CD14-positive monocyte (primary cell): Measurements from ENCODE around the gene KIRREL3. TPM values are rescaled to one million over a fixed set of nuclear protein-coding genes. Genes with fewer than 3 reads are reported as not detected.
A peak's percentile ranks its signal among the peaks of the same experiment; 100 is the strongest.

ENCODE experiments used
- DNase-seq, 3 donors: peaks; one replicate each; pipeline ENCODE4 v3.0.0-alpha.2; 2011 to 2022
- H2AFZ ChIP-seq: 2 replicates; pipeline ENCODE4 v1.6.0; 2012; ENCODE audit warnings: mild to moderate bottlenecking, low read depth, low read length, inconsistent platforms; ENCODE audit not compliant: insufficient read depth, poor library complexity, severe bottlenecking
- H3K27ac ChIP-seq, 2 donors: 1 replicate in 1 of 2; 2 replicates in 1 of 2; pipeline ENCODE4 v1.5.1; 2012 to 2013; ENCODE audit warnings: low read length in 2 of 2, control low read depth in 1 of 2, inconsistent platforms in 1 of 2, low read depth in 1 of 2, mild to moderate bottlenecking in 1 of 2
- H3K27me3 ChIP-seq, 2 donors: one replicate each; pipeline versions ENCODE4 v1.6.0 to v1.6.1; 2011 to 2013; ENCODE audit warnings: low read length in 2 of 2; ENCODE audit not compliant: control insufficient read depth in 2 of 2, insufficient read depth in 2 of 2
- H3K36me3 ChIP-seq, 2 donors: replicated peaks in 1 of 2; 1 replicate in 1 of 2; 2 replicates in 1 of 2; pipeline versions ENCODE4 v1.5.1 to v1.6.1; 2012 to 2013; ENCODE audit warnings: low read length in 2 of 2, control low read depth in 1 of 2, inconsistent platforms in 1 of 2, mild to moderate bottlenecking in 1 of 2; ENCODE audit not compliant: insufficient read depth in 2 of 2, control insufficient read depth in 1 of 2
- H3K4me1 ChIP-seq, 2 donors: 1 replicate in 1 of 2; 2 replicates in 1 of 2; pipeline versions ENCODE4 v1.5.1 to v1.6.1; 2012 to 2013; ENCODE audit warnings: low read length in 2 of 2, control low read depth in 1 of 2, inconsistent platforms in 1 of 2, mild to moderate bottlenecking in 1 of 2, moderate library complexity in 1 of 2; ENCODE audit not compliant: insufficient read depth in 2 of 2, control insufficient read depth in 1 of 2
- H3K4me2 ChIP-seq: replicated peaks from 2 replicates; pipeline ENCODE3; 2012; ENCODE audit warnings: low read length, moderate library complexity, mild to moderate bottlenecking; ENCODE audit not compliant: poor library complexity, severe bottlenecking; ENCODE audit errors: extremely low read depth
- H3K4me3 ChIP-seq, 3 experiments: fragments of 200-600 bp in 1 of 3; sonication (generic) in 1 of 3; replicated peaks in 1 of 3; 1 replicate in 2 of 3; 2 replicates in 1 of 3; pipeline ENCODE4 v1.5.1; 2011 to 2013; ENCODE audit warnings: low read length in 3 of 3, mild to moderate bottlenecking in 3 of 3, control low read depth in 2 of 3, low read depth in 2 of 3, inconsistent platforms in 1 of 3, moderate library complexity in 1 of 3
- H3K79me2 ChIP-seq: 2 replicates; pipeline ENCODE4 v1.6.0; 2012; ENCODE audit warnings: mild to moderate bottlenecking, control low read depth, inconsistent platforms, low read length, moderate library complexity; ENCODE audit not compliant: insufficient read depth
- H3K9ac ChIP-seq: 2 replicates; pipeline ENCODE4 v1.6.0; 2017; ENCODE audit warnings: low read length, mild to moderate bottlenecking; ENCODE audit not compliant: insufficient read depth, poor library complexity, severe bottlenecking
- H3K9me3 ChIP-seq, 2 donors: replicated peaks in 1 of 2; 1 replicate in 1 of 2; 2 replicates in 1 of 2; pipeline versions ENCODE4 v1.5.1 to v1.6.1; 2012 to 2013; ENCODE audit warnings: low read length in 2 of 2, control low read depth in 1 of 2; ENCODE audit not compliant: control insufficient read depth in 1 of 2, insufficient read depth in 1 of 2
- H4K20me1 ChIP-seq: 2 replicates; pipeline ENCODE4 v1.6.0; 2012; ENCODE audit warnings: mild to moderate bottlenecking, low read length, control low read depth, moderate library complexity; ENCODE audit not compliant: insufficient read depth
- H3K27ac Mint-ChIP-seq, 7 donors: one replicate each; pipeline ENCODE4 v1.8.0; 2020; ENCODE audit warnings: mild to moderate bottlenecking in 7 of 7, mixed read lengths in 7 of 7, moderate library complexity in 6 of 7, inconsistent platforms in 2 of 7
- H3K27me3 Mint-ChIP-seq, 3 donors: one replicate each; pipeline ENCODE4 v1.8.0; 2021 to 2022; ENCODE audit warnings: low read depth in 3 of 3, mild to moderate bottlenecking in 3 of 3, mixed read lengths in 3 of 3, moderate library complexity in 3 of 3, inconsistent platforms in 1 of 3
- H3K36me3 Mint-ChIP-seq, 2 donors: one replicate each; pipeline ENCODE4 v1.8.0; 2020; ENCODE audit warnings: mixed read lengths in 2 of 2, inconsistent platforms in 1 of 2, mild to moderate bottlenecking in 1 of 2
- H3K4me1 Mint-ChIP-seq: one replicate; pipeline ENCODE4 v1.8.0; 2020; ENCODE audit warnings: mild to moderate bottlenecking, mixed read lengths
- H3K4me3 Mint-ChIP-seq, 2 donors: one replicate each; pipeline ENCODE4 v1.8.0; 2020; ENCODE audit warnings: mild to moderate bottlenecking in 2 of 2, mixed read lengths in 2 of 2, moderate library complexity in 1 of 2
- H3K9me3 Mint-ChIP-seq, 7 donors: one replicate each; pipeline ENCODE4 v1.8.0; 2020 to 2022; ENCODE audit warnings: mixed read lengths in 7 of 7, mild to moderate bottlenecking in 6 of 7, moderate library complexity in 6 of 7, inconsistent platforms in 2 of 7
- CTCF ChIP-seq: fragments of 200-600 bp; IDR thresholded peaks from one replicate; pipeline ENCODE4 v1.8.0; 2022; ENCODE audit warnings: antibody characterized with exemption, mild to moderate bottlenecking
- WGBS: methylation state at CpG from one replicate; pipeline ENCODE4 v1.1.5; 2013; ENCODE audit warnings: missing lambda C conversion rate; ENCODE audit not compliant: insufficient coverage; 5-methylcytosine and 5-hydroxymethylcytosine counted together
- intact Hi-C, 2 donors: fragments of 100-400 bp; cut with micrococcal nuclease; formaldehyde crosslinking; loops; one replicate each; pipeline versions ENCODE4 v1.15.0 to v1.15.1; 2023
- polyA plus RNA-seq, 3 donors: library from polyadenylated mRNA; depleted of rRNA in 1 of 3; unstranded in 2 of 3; stranded (reverse) in 1 of 3; fragments of 300-500 nt in 2 of 3; fragments of >200 nt in 1 of 3; fragmentation: Illumina TruSeq in 2 of 3; gene quantifications; 1 replicate in 2 of 3; 2 replicates in 1 of 3; pipeline ENCODE4 v1.2.3, GENCODE V29; 2012 to 2021

Gene KIRREL3
- polyA plus RNA-seq, 3 donors = not detected

DNA sequence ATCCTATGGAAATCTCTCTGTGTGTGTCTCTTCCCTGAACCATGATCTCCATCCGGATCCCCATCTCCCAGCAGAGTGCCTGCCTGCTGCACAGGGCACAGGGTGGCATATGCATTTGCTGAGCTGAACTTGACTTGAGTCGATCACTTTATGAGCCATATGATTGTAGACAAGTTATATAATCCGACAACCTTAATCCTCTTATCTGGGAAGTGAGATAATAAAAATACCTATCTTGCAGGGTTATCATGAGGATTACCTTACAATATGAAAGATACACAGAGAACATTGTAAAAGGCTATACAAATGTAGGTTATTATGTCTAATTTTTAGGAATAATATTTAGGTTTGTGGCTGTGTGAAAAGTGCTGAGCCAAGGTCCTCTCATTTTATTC lies 520.6 kb downstream of the KIRREL3 start:
- Histone ChIP-seq H3K4me2 (no peak overlapping the region), H3K36me3 (no peaks in the 10 kb centered on the region), H3K27me3 (no peaks in the 10 kb centered on the region), H3K9ac (no peak overlapping the region), H3K79me2 (no peaks in the 10 kb centered on the region), H3K9me3 (no peaks in the 10 kb centered on the region), H4K20me1 (no peaks in the 10 kb centered on the region), H3K4me1 (peaks cover 13 to 14% of the 10 kb centered on the region in 2 donors), H3K4me3 (no peak overlapping the region), H3K27ac (no peak overlapping the region), H2AFZ (peak overlapping the region; percentile 87)
- Mint-ChIP-seq H3K9me3 (peaks cover 0 to 1% (median 0%) of the 10 kb centered on the region in 7 donors), H3K4me3 (no peak overlapping the region), H3K4me1 (peaks cover 18% of the 10 kb centered on the region), H3K27me3 (peaks cover 0 to 7% (median 3%) of the 10 kb centered on the region in 3 donors), H3K36me3 (no peaks in the 10 kb centered on the region), H3K27ac (peak overlapping the region in 1 of 7 donors; percentile 76)
- DNase-seq = no peak
- intact Hi-C loops = loop anchor here (2.0 kb wide), 2 partner anchors 39 to 169 kb away; no protein-coding TSS in a partner anchor
- no peak for TF ChIP-seq CTCF
- WGBS = no CpG with 5 or more reads among the region's 3 CpGs

GRCh38 chr11:126479178-126479930 lies 521.2 kb downstream of the KIRREL3 start:
- peak overlapping the region; percentile 12 for H2AFZ ChIP-seq
- H3K36me3 ChIP-seq = no peaks in the 10 kb centered on the region
- H3K27me3 ChIP-seq = no peaks in the 10 kb centered on the region
- no peaks in the 10 kb centered on the region for H4K20me1 ChIP-seq
- H3K27ac ChIP-seq = no peak overlapping the region
- H3K79me2 ChIP-seq = no peaks in the 10 kb centered on the region
- H3K9me3 Mint-ChIP-seq = peaks cover 0 to 1% (median 0%) of the 10 kb centered on the region in 7 donors
- H3K9me3 ChIP-seq = no peaks in the 10 kb centered on the region
- no peaks in the 10 kb centered on the region for H3K36me3 Mint-ChIP-seq
- H3K4me2 ChIP-seq = no peak overlapping the region
- WGBS = 90% methylated on average over 14 of the region's 15 CpGs
- no peak for DNase-seq
- intact Hi-C loops = loop anchor here in 1 of 2 donors (5.0 kb wide), 1 partner anchor 167 kb away; no protein-coding TSS in a partner anchor
- H3K27me3 Mint-ChIP-seq = peaks cover 0 to 7% (median 6%) of the 10 kb centered on the region in 3 donors
- H3K4me3 Mint-ChIP-seq = no peak overlapping the region
- no peak overlapping the region for H3K4me3 ChIP-seq
- H3K27ac Mint-ChIP-seq = no peak overlapping the region
- H3K4me1 ChIP-seq = peaks cover 13 to 14% of the 10 kb centered on the region in 2 donors
- H3K9ac ChIP-seq = no peak overlapping the region
- H3K4me1 Mint-ChIP-seq = peaks cover 17% of the 10 kb centered on the region
- TF ChIP-seq CTCF = no peak
